ENCODE results near the gene FASTK. TPM values are rescaled to one million over a fixed set of nuclear protein-coding genes. Genes with fewer than 3 reads are reported as not detected.

The FASTK gene
- total RNA-seq, 1 experiment from 2014 or later: 95.0 TPM

DNA sequence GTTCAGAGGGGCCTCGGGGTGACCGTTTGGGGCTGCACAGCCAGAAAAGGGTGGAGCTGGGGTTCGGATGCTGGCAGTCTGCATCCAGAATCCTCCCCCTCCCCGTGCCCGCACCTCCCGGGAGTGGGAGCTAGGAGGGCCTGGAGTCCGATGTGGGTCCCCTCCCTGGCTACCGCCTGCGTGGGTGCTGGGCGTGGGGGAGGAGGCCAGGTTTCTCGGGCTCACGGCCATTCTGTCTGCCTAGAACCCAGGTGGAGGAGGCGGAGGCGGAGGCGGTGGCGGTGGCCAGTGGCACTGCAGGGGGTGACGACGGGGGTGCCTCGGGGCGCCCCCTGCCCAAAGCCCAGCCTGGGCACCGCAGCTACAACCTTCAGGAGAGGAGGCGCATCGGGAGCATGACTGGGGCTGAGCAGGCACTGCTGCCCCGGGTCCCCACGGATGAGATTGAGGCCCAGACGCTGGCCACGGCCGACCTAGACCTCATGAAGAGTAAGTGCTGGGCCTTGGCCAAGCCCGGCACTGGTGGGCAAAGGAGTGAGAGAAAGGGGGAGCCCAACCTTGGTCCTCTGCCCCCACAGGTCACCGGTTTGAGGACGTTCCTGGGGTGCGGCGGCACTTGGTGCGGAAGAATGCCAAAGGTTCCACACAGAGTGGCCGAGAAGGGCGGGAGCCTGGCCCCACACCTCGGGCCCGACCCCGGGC lies 14.2 kb downstream of the FASTK start:
- POLR2A ChIA-PET: no interaction called here
- H3K9me3 ChIP-seq (ENCODE audit: control insufficient read depth, insufficient read depth, low read depth, low read length): no peaks in the 10 kb centered on the region
- intact Hi-C loops (cut with micrococcal nuclease; ENCODE audit: unreplicated experiment): no loop called here
- in situ Hi-C loops (cut with HindIII; ENCODE audit: low pct_unique_long_range_greater_than_20kb, low sequenced_read_pairs): no loop called here
- H3K27me3 ChIP-seq (ENCODE audit: control insufficient read depth, insufficient read depth, low read length): no peaks in the 10 kb centered on the region
- H3K4me1 ChIP-seq (ENCODE audit: control insufficient read depth, insufficient read depth, low read length): peaks cover 17% of the 10 kb centered on the region
- DNase-seq (ENCODE audit: low read depth, low spot score) (no peak), ATAC-seq (no peak)
- H3K36me3 ChIP-seq (ENCODE audit: control insufficient read depth, insufficient read depth, low read length): peaks cover 24% of the 10 kb centered on the region
- BruUV-seq (replicated peaks): no TSS peak
- H3K27ac ChIP-seq (ENCODE audit: low read length): no peak overlapping the region
- no peak overlapping the region for H3K4me3 ChIP-seq (ENCODE audit: low read depth in 2 of 2, low read length in 2 of 2)
- TF ChIP-seq SIN3A (IDR thresholded peaks at IDR 0.05; ENCODE audit: borderline replicate concordance, insufficient read depth, low read depth, low read length) (no peak), TCF7L2 (IDR thresholded peaks at IDR 0.05; ENCODE audit: low read depth, low read length) (no peak), POLR2AphosphoS5 (IDR thresholded peaks at IDR 0.05; ENCODE audit: low read depth, low read length) (no peak), CTCF (IDR thresholded peaks at IDR 0.05) (no peak), REST (IDR thresholded peaks at IDR 0.05; ENCODE audit: insufficient read depth in 1 of 2, low read depth in 2 of 2, low read length in 1 of 2) (no peak)
- CTCF ChIA-PET: no interaction called here

GRCh38 chr7:151065516-151065915 lies 15.1 kb downstream of the FASTK start:
- Histone ChIP-seq H3K36me3 (ENCODE audit: control insufficient read depth, insufficient read depth, low read length) (peaks cover 24% of the 10 kb centered on the region), H3K9me3 (ENCODE audit: control insufficient read depth, insufficient read depth, low read depth, low read length) (no peaks in the 10 kb centered on the region), H3K4me1 (ENCODE audit: control insufficient read depth, insufficient read depth, low read length) (peaks cover 24% of the 10 kb centered on the region), H3K4me3 (ENCODE audit: low read depth in 2 of 2, low read length in 2 of 2) (no peak overlapping the region), H3K27ac (ENCODE audit: low read length) (no peak overlapping the region), H3K27me3 (ENCODE audit: control insufficient read depth, insufficient read depth, low read length) (no peaks in the 10 kb centered on the region)
- intact Hi-C loops (cut with micrococcal nuclease; ENCODE audit: unreplicated experiment): no loop called here
- in situ Hi-C loops (cut with HindIII; ENCODE audit: low pct_unique_long_range_greater_than_20kb, low sequenced_read_pairs): no loop called here
- no TSS peak for BruUV-seq (replicated peaks)
- TF ChIP-seq REST (IDR thresholded peaks at IDR 0.05; ENCODE audit: insufficient read depth in 1 of 2, low read depth in 2 of 2, low read length in 1 of 2) (no peak), CTCF (IDR thresholded peaks at IDR 0.05) (no peak), SIN3A (IDR thresholded peaks at IDR 0.05; ENCODE audit: borderline replicate concordance, insufficient read depth, low read depth, low read length) (no peak), POLR2AphosphoS5 (IDR thresholded peaks at IDR 0.05; ENCODE audit: low read depth, low read length) (no peak), TCF7L2 (IDR thresholded peaks at IDR 0.05; ENCODE audit: low read depth, low read length) (no peak)
- ChIA-PET CTCF (no interaction called here), POLR2A (no interaction called here)
- ATAC-seq: no peak
- no peak for DNase-seq (ENCODE audit: low read depth, low spot score)
